EH (cell line): ENCODE measurements around the gene KBTBD3.
"Not testable (repeated sequence)": the region's sequence is repeated elsewhere in the genome, so short reads cannot be mapped to it uniquely, and the experiment has no call there.

ENCODE experiments used
- DNase-seq: peaks from one replicate; pipeline ENCODE4 v3.0.0-alpha.2; 2015; ENCODE audit warnings: low read depth

The KBTBD3 gene

GRCh38 chr11:106011481-106011880, 65.7 kb downstream of the KBTBD3 start:
- peak; percentile 24 for DNase-seq

DNA sequence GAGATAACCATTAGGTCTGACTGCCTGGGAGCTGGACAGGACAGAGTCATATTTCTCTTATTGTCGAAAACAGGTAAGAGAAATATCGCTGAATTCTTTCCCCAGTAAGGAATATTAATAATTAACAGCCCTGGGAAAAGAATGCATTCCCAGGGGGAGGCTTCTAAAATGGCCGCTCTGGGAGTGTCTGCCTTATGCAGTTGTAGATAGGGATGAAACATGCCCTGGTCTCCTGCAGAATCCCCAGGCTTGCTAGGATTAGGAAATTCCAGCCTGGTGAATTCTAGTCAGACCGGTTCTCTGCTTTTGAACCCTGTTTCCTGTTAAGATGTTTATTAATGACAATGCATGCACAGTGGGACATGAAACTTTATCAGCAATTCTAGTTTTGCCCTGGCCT, 74.1 kb downstream of the KBTBD3 start:
- DNase-seq: not testable (repeated sequence)

DNA sequence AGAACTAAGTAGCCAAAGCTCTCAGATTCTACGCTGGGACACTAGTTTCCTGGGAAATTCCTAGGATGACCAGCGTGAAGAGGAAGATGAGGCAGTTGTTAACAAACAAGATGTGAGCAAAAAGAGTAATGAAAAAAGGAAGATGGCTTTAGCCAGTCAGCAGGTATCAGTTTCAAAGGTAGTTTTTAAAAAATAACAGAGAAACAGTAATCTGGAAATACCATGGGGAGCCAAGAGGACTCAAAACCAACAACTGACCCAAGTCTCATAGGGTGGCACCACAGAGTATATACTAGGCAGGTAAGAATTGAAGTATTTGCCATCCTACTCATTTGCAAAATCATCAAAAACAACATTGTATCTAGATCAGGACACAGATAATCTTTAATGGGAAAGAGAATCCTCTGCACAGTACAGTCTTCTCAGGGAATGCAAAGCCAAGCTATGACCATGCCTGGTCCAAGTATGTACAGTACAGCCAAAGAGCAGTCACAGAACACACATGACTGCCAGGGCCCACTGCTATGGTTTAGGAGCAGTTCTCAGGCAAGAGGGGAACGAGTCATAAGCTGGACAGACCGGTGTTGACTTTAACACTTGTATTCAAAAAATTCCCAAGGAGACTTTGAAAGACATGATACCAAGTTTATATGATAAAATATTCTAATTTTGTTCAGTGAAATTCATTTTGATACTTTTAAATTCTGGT, 75.7 kb downstream of the KBTBD3 start:
- DNase-seq: peak; percentile 17
